Heart right ventricle (tissue), 16 donors: Measurements from ENCODE around the gene KCNJ14. TPM values are rescaled to one million over a fixed set of nuclear protein-coding genes. Genes with fewer than 3 reads are reported as not detected.
"Not testable (repeated sequence)": the region's sequence is repeated elsewhere in the genome, so short reads cannot be mapped to it uniquely, and the experiment has no call there.

Source experiments
- ATAC-seq, 8 donors: fragments of 200-7000 bp; cut with Tn5 transposase; one replicate each; pipeline ENCODE4 v1.9.1; 2020; ENCODE audit warnings: mild to moderate bottlenecking in 8 of 8, moderate library complexity in 8 of 8, moderate number of reproducible peaks in 1 of 8
- DNase-seq, 2 donors: peaks; one replicate each; pipeline ENCODE4 v3.0.0-alpha.2; 2020
- H3K27ac ChIP-seq, 10 donors: fragments of 200-600 bp; sonication (generic) in 2 of 10; one replicate each; pipeline versions ENCODE4 v1.5.0 to v1.8.0; 2020 to 2022; ENCODE audit warnings: mild to moderate bottlenecking in 3 of 10
- H3K27me3 ChIP-seq, 7 donors: fragments of 200-600 bp; one replicate each; pipeline ENCODE4 v1.8.0; 2021 to 2022; ENCODE audit warnings: mild to moderate bottlenecking in 2 of 7
- H3K36me3 ChIP-seq, 9 donors: fragments of 200-600 bp; sonication (generic) in 1 of 9; one replicate each; pipeline versions ENCODE4 v1.5.0 to v1.8.0; 2020 to 2022; ENCODE audit warnings: mild to moderate bottlenecking in 2 of 9
- H3K4me1 ChIP-seq, 9 donors: fragments of 200-600 bp; sonication (generic) in 1 of 9; one replicate each; pipeline versions ENCODE4 v1.5.0 to v1.8.0; 2020 to 2022; ENCODE audit warnings: mild to moderate bottlenecking in 4 of 9
- H3K4me3 ChIP-seq, 10 donors: fragments of 200-600 bp; sonication (generic) in 2 of 10; one replicate each; pipeline versions ENCODE4 v1.5.0 to v1.8.0; 2020 to 2022; ENCODE audit warnings: mild to moderate bottlenecking in 7 of 10, moderate library complexity in 2 of 10
- H3K9me3 ChIP-seq, 11 donors: fragments of 200-600 bp in 10 of 11; sonication (generic) in 2 of 11; one replicate each; pipeline versions ENCODE4 v1.5.0 to v1.8.0; 2013 to 2022; ENCODE audit warnings: mild to moderate bottlenecking in 2 of 11, control low read depth in 1 of 11, moderate library complexity in 1 of 11
- CTCF ChIP-seq, 9 donors: fragments of 200-600 bp; sonication (generic) in 2 of 9; IDR thresholded peaks; one replicate each; pipeline versions ENCODE4 v1.5.0 to v1.8.0; 2021 to 2022; ENCODE audit warnings: antibody characterized with exemption in 9 of 9, mild to moderate bottlenecking in 5 of 9, moderate library complexity in 1 of 9
- WGBS, 2 donors: extraction: QIAGEN DNeasy Blood & Tissue Kit; methylation state at CpG; one replicate each; pipeline ENCODE4 v1.1.7; 2013; ENCODE audit warnings: inconsistent platforms in 1 of 2; 5-methylcytosine and 5-hydroxymethylcytosine counted together
- intact Hi-C, 10 donors: fragments of 100-400 bp; cut with DNase I; formaldehyde crosslinking; loops; one replicate each; pipeline versions ENCODE4 v1.11.1 to v1.14.2; 2022
- polyA plus RNA-seq, 2 donors: library from polyadenylated mRNA; stranded (reverse); fragments of 200-250 nt; gene quantifications; one replicate each; pipeline ENCODE4 v1.2.3, GENCODE V29; 2013
- total RNA-seq, 10 donors: library from RNA; stranded (reverse); fragmentation: NEBNext Ultra II Directional in 3 of 10; extraction: Animal tissue kit (Norgen Biotek cat#: 25700) in 3 of 10; gene quantifications; one replicate each; pipeline versions ENCODE4 v1.2.1 to v1.2.4, GENCODE V29; 2021 to 2023
- donor health status: Arrhythmogenic right ventricular cardiomyopathy.
- donor health status: ischemic (EF 13 %, LVEDD 7.1; RV severe dilation, severe dysfunction).
- donor health status: healthy with polysubstance abuse.
- donor health status: DM: no; HTN: yes; CAD: no.
- donor health status: DM: no; HTN: no; CAD: no.
- donor health status: ischemic (EF 25% LVEDD 6.9; RV normal size, moderate dysfunction).
- donor health status: ischemic (EF 25% LVEDD 5.7; RV mildly dilated, moderate dysfunction).
- donor health status: healthy.
- donor health status: DM: yes; HTN: yes; CAD: no.
- donor health status: Ischemic cardiomyopathy.
- donor health status: ischemic (EF 35%, LVEDD 5.7; RV mildly dilated, moderate dysfunction).
- donor health status: nonischemic (EF 11% LVEDD 7.7; RV severe dilation, severe dysfunction).
- donor health status: DM: yes; HTN: yes; CAD: no.
- donor health status: PGD.
- donor health status: ischemic (EF 29% LVEDD 5.4; RV normal size, mild dysfunction).
- donor health status: nonischemic (EF 23%, LVEDD 6.1; RV moderate dilation, normal function).

Gene KCNJ14
- total and polyA plus RNA-seq, 12 donors = 0.13 to 0.52 (median 0.30) TPM

- no peaks in the 10 kb centered on the region for H3K27me3 ChIP-seq
- TF ChIP-seq CTCF (IDR thresholded peaks at IDR 0.05) = no peak
- H3K9me3 ChIP-seq = no peaks in the 10 kb centered on the region
- 41 to 42% methylated on average over 3 of the region's 3 CpGs for WGBS, 2 donors
- intact Hi-C loops = no loop called here
- no peak overlapping the region for H3K4me3 ChIP-seq
- peaks cover 15 to 38% (median 25%) of the 10 kb centered on the region in 9 donors for H3K4me1 ChIP-seq
- H3K27ac ChIP-seq = no peak overlapping the region
- no peak for ATAC-seq
- H3K36me3 ChIP-seq = peaks cover 0 to 14% (median 0%) of the 10 kb centered on the region in 9 donors
- DNase-seq = no peak
Observed at GRCh38 chr19:48483301-48483700, 27.9 kb downstream of the KCNJ14 start.

- H3K27ac ChIP-seq = no peak overlapping the region
- DNase-seq (no peak), ATAC-seq (no peak)
- no peak for TF ChIP-seq CTCF (IDR thresholded peaks at IDR 0.05)
- H3K9me3 ChIP-seq = no peaks in the 10 kb centered on the region
- peaks cover 15 to 42% (median 25%) of the 10 kb centered on the region in 9 donors for H3K4me1 ChIP-seq
- intact Hi-C loops = no loop called here
- 83 to 85% methylated on average over 16 of the region's 16 CpGs for WGBS, 2 donors
- H3K27me3 ChIP-seq = no peaks in the 10 kb centered on the region
- peaks cover 0 to 5% (median 0%) of the 10 kb centered on the region in 9 donors for H3K36me3 ChIP-seq
- H3K4me3 ChIP-seq = no peak overlapping the region
Observed at GRCh38 chr19:48484247-48484893, 29.0 kb downstream of the KCNJ14 start.

GRCh38 chr19:48484931-48485612 is 29.7 kb downstream of the KCNJ14 start:
- H3K9me3 ChIP-seq = no peaks in the 10 kb centered on the region
- H3K27me3 ChIP-seq = peaks cover 0 to 3% (median 0%) of the 10 kb centered on the region in 7 donors
- no peak for DNase-seq
- H3K4me3 ChIP-seq = no peak overlapping the region
- no peak overlapping the region for H3K27ac ChIP-seq
- H3K36me3 ChIP-seq = no peaks in the 10 kb centered on the region
- intact Hi-C loops = loop anchor here in 1 of 10 donors (5.0 kb wide), 1 partner anchor 97 kb away; no protein-coding TSS in a partner anchor
- 77 to 80% methylated on average over 37 of the region's 37 CpGs for WGBS, 2 donors
- H3K4me1 ChIP-seq = peaks cover 15 to 41% (median 23%) of the 10 kb centered on the region in 9 donors
- no peak for TF ChIP-seq CTCF (IDR thresholded peaks at IDR 0.05)
- no peak for ATAC-seq

GRCh38 chr19:48486706-48487105 is 31.3 kb downstream of the KCNJ14 start:
- ATAC-seq, H3K9me3 ChIP-seq, DNase-seq, H3K36me3 ChIP-seq, H3K27ac ChIP-seq, H3K4me3 ChIP-seq: not testable (repeated sequence)
- Histone ChIP-seq H3K27me3 (peaks cover 0 to 19% (median 3%) of the 10 kb centered on the region in 7 donors), H3K4me1 (peaks cover 7 to 40% (median 20%) of the 10 kb centered on the region in 9 donors)
- intact Hi-C loops = loop anchor here in 1 of 10 donors (5.0 kb wide), 1 partner anchor 96 kb away; no protein-coding TSS in a partner anchor
- WGBS, 2 donors = 87 to 88% methylated on average over 10 of the region's 10 CpGs
